GM19324 (cell line): ENCODE measurements around the gene TIMP2.

Source experiments
- ATAC-seq: cut with Tn5 transposase; IDR thresholded peaks from one replicate; pipeline ENCODE4 v1.9.1; 2021; ENCODE audit warnings: mild to moderate bottlenecking, moderate library complexity; ENCODE audit not compliant: unreplicated experiment, low FRiP score

The TIMP2 gene

GRCh38 chr17:78819806-78820792 lies 105.1 kb downstream of the TIMP2 start:
- ATAC-seq: no peak

DNA sequence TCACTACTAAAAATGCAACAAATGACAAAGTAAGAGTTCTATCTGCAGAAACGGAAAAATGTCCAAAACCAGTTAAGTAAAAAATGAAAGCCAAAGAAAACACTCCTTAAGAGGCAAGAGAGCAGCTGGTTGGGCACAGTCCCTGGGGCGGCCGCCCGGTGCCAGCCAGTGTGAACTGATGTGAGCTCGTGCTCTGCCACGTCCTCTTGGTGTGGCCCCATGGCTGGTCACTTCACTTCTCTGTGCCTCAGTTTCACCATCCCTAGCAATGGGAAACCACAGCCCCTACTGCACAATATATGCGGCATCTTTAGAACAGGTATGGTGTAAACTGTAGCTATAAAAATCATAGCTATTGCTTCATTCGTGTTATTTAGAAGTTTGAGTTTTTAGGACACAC lies 105.8 kb downstream of the TIMP2 start:
- no peak for ATAC-seq

GRCh38 chr17:78818932-78819331 lies 106.3 kb downstream of the TIMP2 start:
- ATAC-seq: no peak

DNA sequence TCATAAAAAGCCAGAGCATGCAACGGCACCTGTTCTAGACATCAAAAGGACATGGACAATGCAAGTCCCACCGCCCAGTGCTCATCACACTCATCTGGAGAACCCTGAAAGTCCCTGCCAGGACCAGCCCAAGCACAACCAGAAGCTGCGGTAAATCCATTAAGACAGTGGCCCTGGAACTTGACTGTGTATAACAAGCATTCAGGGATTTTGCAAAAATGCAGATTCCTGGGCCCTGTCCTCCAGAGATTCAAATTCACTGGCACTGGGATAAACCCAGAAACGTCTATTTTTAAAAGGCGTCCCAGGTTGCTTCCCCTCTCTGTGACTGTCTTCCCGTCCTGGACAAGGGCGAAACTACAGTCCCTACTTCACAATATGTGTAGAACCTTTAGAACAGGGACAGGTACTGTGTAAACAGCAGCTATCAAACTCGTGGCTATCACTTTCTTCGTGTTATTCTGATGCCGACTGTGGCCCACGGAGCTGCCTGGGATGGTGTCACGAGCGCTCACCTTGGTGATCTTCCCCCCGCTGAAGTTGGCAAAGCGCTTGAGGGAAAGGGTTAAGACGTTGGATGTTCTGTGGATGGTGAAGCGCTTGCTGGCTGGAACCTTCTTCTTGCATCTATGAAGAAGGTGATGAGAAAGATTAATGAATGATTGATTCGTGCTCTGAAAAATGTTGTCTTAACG lies 106.9 kb downstream of the TIMP2 start:
- no peak for ATAC-seq

DNA sequence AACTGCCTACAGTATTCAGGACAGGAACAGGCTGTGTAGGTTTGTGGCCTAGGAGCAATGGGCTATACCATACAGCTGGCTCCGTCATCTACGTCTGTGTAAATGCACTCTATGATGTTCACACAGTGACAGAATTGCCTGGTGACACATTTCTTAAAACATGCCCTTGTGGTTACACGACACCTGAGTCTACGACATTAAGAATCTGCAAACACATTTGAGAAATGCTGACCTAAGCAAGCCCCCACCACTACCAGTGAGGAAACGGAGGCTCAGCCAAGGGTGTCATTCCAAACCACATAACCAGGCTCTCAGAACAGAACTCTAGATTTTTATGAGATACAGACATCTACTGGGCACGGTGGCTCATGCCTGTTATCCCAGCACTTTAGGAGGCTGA lies 108.1 kb downstream of the TIMP2 start:
- ATAC-seq: no peak

GRCh38 chr17:78815696-78816095 lies 109.5 kb downstream of the TIMP2 start:
- ATAC-seq: no peak

- no peak for ATAC-seq
Measured at GRCh38 chr17:78812855-78813254, 112.3 kb downstream of the TIMP2 start.

- no peak for ATAC-seq
Measured at GRCh38 chr17:78808163-78808562, 117.0 kb downstream of the TIMP2 start.

- ATAC-seq: no peak
Measured at GRCh38 chr17:78806451-78806850, 118.7 kb downstream of the TIMP2 start.

- ATAC-seq: no peak
Measured at GRCh38 chr17:78805301-78805700, 119.9 kb downstream of the TIMP2 start.

- no peak for ATAC-seq
Measured at GRCh38 chr17:78804777-78805176, 120.4 kb downstream of the TIMP2 start.

DNA sequence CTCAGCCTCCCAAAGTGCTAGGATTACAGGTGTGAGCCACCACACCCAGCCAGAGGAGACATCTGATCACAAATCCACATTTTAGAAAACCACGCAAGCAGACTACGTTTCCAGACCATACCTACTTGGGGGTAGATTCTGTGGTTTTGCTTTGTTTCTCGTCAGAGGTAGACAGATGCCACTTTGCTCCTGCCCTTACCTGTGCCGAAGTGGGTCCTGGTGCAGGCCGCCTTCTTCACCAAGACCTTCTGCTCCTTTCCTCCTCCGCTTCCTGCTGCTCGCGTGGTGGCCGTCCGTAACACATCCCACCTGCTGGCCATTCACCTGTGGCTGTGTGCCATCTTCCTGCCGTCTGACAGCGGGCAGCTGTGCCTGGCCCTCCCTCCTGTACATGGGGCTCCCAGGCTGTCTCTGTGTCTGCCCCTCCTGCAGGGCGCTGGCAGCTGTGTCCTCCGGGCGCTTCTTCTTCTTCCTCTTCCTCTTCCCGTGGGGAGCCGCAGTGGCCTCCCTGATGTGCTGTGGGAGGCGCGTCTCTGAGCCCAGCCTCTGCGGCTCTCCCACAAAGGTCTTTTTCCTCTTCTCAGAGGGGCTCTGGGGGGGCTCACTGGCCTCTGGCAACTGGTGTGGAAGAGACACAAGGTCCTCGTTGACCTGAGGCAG lies 121.9 kb downstream of the TIMP2 start:
- no peak for ATAC-seq
